ENCODE data around the gene SCN9A. TPM values are rescaled to one million over a fixed set of nuclear protein-coding genes. Genes with fewer than 3 reads are reported as not detected.
"Not testable (repeated sequence)": the region's sequence is repeated elsewhere in the genome, so short reads cannot be mapped to it uniquely, and the experiment has no call there.

Gene SCN9A
- total RNA-seq: 13.3 TPM

GRCh38 chr2:166375736-166376487, at the start of gene SCN9A:
SCN9A (minus strand) TSS chr2:166375944; CDS start chr2:166311756, 64,188 bp downstream.
- DNase-seq: peak; percentile 30

DNA sequence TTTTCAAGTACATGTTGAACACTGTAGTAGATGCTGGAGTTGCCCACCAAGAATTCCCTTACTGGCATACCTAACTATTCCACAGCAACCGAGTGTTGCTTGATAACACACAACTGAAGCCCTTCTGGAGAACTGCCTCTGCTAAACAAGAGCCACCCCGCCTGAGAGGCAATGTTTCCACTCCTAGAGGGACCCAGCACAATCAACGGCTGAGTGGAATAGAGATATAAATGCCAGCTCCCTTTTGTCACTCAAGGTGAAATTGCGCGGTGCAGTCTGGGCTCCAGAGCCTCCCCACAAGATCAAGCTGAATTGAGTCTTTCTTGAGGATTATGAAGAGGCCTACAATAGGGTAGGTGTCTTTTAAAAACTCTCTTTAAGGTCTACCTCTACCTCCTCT, 49.1 kb upstream of the SCN9A start:
- no peak for DNase-seq

GRCh38 chr2:166419616-166419934, 43.8 kb upstream of the SCN9A start:
- DNase-seq: no peak

DNA sequence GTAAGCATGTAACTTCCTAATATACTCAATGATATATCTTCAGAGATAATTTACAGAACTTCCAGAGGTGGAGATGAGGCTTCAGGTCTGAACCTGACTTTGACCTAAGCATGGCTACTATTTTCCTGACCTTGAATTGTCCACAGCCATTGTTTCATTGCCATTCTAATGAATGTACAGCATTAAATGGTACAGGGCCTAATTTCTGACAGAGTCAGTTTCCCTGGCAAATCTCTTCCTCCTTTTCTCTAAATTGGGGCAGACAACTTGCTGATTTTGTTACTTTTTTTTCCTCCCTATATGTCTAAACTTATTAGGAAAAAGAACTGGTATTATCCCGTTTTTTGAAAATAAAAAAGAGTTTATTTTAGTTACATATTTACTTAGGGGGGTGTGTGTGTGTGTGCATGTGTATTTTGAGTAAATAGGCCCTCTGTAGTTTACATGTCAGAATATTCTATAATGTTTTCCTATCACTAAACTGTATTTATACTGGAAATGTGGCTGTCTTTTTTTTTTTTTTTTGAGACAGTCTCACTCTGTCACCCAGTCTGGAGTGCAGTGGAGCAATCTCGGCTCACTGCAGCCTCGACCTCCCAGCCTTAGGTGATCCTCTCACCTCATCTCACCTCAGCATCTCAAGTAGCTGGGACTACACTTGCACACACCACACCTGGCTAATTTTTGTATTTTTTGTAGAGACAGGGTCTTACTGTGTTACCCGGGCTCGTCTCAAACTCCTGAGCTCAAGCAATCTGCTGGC, 43.3 kb upstream of the SCN9A start:
- DNase-seq: no peak

DNA sequence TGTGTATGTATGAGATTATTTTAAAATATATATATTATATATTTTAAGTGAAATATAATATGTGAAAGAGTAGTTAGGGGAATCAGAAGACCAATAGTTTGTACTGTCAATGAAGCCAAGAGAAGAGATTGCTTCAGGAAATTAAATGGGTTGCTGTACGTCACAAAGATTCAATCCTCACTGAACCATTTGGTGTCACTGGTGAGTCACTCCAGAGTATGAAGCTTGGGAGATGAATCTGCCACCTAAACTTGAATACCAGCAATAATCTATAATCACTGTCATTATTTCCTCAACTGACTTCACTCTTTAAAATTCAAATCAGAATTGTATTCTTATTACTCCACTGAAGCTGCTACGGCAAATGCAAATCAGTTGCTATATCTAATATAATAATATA, 41.9 kb upstream of the SCN9A start:
- peak; percentile 1 for DNase-seq

- DNase-seq: no peak
These were observed 37.5 kb upstream of the SCN9A start for GRCh38 chr2:166413255-166413654.

GRCh38 chr2:166411473-166412230, 35.9 kb upstream of the SCN9A start:
- no peak for DNase-seq

- DNase-seq: no peak
These were observed 35.2 kb upstream of the SCN9A start for GRCh38 chr2:166410828-166411472.

DNA sequence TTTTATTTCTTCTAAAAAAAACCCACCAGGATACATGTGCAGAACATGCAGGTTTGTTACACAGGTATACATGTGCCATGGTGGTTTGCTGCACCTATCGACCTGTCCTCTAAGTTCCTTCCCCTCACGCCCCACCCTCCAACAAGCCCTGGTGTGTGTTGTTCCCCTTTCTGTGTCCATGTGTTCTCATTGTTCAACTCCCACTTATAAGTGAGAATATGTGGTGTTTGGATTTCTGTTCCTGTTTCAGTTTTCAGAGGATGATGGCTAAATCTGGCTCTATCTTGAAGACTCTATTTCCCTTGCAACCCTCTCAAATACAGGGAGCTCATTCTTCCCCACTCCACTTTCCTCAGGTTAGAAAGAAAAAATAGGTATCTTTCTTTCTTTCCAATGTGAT, 32.0 kb upstream of the SCN9A start:
- DNase-seq: not testable (repeated sequence)

GRCh38 chr2:166406374-166406773, 30.6 kb upstream of the SCN9A start:
- DNase-seq: no peak

DNA sequence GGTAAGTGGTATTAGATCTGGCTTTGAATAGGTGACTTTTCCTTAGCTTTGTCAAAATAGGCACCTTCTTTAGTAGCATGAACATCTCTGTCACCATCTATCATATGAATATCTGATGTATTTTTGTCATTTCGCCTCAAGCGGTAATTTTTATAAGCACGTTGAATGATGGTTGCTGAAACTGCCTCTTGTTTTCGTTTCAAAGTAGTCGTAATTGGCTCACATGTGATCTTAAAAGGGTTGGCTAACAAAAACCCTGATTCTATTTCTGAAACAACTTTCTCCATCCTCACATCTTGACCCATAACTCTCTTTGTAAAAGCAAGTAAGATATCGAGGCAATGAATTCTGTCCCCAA, 29.8 kb upstream of the SCN9A start:
- no peak for DNase-seq

- DNase-seq: no peak
These were observed 29.3 kb upstream of the SCN9A start for GRCh38 chr2:166404831-166405568.

- DNase-seq: no peak
These were observed 18.5 kb upstream of the SCN9A start for GRCh38 chr2:166394245-166394644.

DNA sequence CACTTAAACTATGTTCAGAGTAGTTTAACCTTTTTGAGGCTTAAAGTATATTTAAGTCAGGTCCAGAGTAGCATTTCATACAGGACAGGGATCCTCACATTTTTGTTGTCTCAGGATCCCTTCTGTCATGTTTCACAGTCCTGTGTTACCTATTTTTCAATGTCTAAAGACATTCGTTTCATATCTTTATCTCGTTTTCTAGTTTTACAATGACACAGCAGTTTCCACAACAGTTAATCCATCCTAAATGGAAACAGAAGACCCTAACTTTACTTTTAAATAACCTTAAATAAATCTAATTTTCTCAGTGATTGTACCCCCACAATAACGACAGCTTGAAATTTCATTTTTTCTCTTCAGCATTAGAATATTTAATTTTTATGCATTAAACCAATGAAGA, 17.3 kb upstream of the SCN9A start:
- no peak for DNase-seq

DNA sequence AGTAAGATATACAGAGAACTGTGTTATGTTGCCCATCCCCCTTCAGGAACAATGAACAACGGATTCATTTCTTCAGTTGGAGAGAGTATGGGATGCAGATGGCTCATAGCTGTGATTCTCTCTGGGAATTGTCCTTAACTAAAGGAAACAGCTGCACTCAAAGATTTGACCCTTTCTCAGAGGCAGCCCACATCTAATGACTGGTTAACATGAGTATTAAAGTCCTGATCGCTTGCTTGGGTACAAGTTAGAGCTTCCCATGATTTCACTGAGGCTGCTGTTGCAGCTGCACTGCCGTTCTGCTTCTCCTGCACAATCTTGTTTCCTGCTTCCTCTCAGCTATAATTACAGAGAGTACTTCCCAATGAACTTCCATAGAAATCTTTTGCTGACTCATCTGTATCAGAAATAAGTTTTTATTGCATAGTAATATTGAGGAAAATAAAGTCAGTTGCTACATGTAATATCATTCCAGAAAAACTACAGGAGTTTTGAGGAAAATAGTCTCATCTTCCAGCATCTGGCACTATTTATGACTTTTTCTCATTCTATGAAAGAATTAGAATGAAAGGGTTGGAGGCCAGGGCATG, 12.8 kb upstream of the SCN9A start:
- peak; percentile 36 for DNase-seq

- no peak for DNase-seq
These were observed 9.6 kb upstream of the SCN9A start for GRCh38 chr2:166385313-166385712.

GRCh38 chr2:166384774-166385173, 9.0 kb upstream of the SCN9A start:
- DNase-seq: no peak

- DNase-seq: no peak
These were observed 6.7 kb upstream of the SCN9A start for GRCh38 chr2:166382448-166382847.

GRCh38 chr2:166380615-166381014, 4.9 kb upstream of the SCN9A start:
- DNase-seq: no peak

- DNase-seq: no peak
These were observed 1.1 kb upstream of the SCN9A start for GRCh38 chr2:166376873-166377272.

DNA sequence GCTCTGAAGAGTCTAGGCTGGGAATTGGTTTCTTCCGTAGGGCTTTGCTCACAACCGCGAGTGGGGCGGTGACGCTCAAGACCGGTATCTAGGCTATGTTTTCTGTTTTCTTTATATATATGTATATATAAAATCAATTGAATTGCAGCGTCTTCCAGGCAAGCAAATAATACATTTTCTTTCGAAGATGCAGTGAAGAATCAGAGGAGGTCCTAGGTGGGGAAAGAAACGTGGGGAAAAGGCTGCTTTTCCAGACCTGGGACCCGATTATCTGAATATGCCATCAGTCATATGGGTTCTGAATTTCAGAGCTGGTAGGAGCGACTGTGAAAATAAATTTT, 714 bp upstream of the SCN9A start:
- no peak for DNase-seq
